WTC11 (cell line): ENCODE results near the gene MRPS14. TPM values are rescaled to one million over a fixed set of nuclear protein-coding genes. Genes with fewer than 3 reads are reported as not detected.

Source experiments
- ATAC-seq: fragments of 200-7000 bp; cut with Tn5 transposase; 2 replicates; pipeline ENCODE4 v1.10.0; 2021; ENCODE audit warnings: mild to moderate bottlenecking, moderate library complexity
- CTCF ChIA-PET: fragments of 300-600 bp; sonication (Branson Sonifier 250); formaldehyde crosslinking; loops from one replicate; lab custom pipeline; 2021; ENCODE audit warnings: antibody characterized with exemption; lab: Charles Lee
- POLR2A ChIA-PET: fragments of 350-600 bp; sonication (Branson Sonifier 250); formaldehyde crosslinking; loops from one replicate; lab custom pipeline; 2021; ENCODE audit warnings: antibody characterized with exemption; lab: Charles Lee
- DNase-seq: peaks from one replicate; pipeline ENCODE4 v3.0.0; 2021; ENCODE audit warnings: low spot score
- H3K27ac Mint-ChIP-seq: 2 replicates; pipeline ENCODE4 v1.8.0; 2021; ENCODE audit warnings: mixed read lengths
- H3K27me3 Mint-ChIP-seq: 2 replicates; pipeline ENCODE4 v1.8.0; 2021; ENCODE audit warnings: low read depth, mild to moderate bottlenecking, moderate library complexity, mixed read lengths
- H3K36me3 Mint-ChIP-seq: 2 replicates; pipeline ENCODE4 v1.8.0; 2021; ENCODE audit warnings: mixed read lengths
- H3K4me1 Mint-ChIP-seq: 2 replicates; pipeline ENCODE4 v1.8.0; 2022; ENCODE audit warnings: mixed read lengths
- H3K4me3 Mint-ChIP-seq: 2 replicates; pipeline ENCODE4 v1.8.0; 2021; ENCODE audit warnings: mild to moderate bottlenecking, moderate library complexity, mixed read lengths
- H3K9me3 Mint-ChIP-seq: 2 replicates; pipeline ENCODE4 v1.8.0; 2021; ENCODE audit warnings: mixed read lengths
- EMX1 ChIP-seq: fragments of 250-450 bp; sonication (Bioruptor Pico); IDR thresholded peaks from 2 replicates; pipeline ENCODE4 v1.8.0; 2021; ENCODE audit warnings: mild to moderate bottlenecking
- ESRRA ChIP-seq: sonication (generic); formaldehyde crosslinking; IDR thresholded peaks from 2 replicates; pipeline ENCODE4 v1.8.1; 2022; ENCODE audit warnings: mild to moderate bottlenecking, missing genetic modification reagents, borderline replicate concordance
- FOXJ3 ChIP-seq: sonication (generic); formaldehyde crosslinking; IDR thresholded peaks from 2 replicates; pipeline ENCODE4 v1.9.0; 2021; ENCODE audit warnings: missing genetic modification reagents, mild to moderate bottlenecking, borderline replicate concordance
- HMGA2 ChIP-seq: fragments of 250-450 bp; sonication (Bioruptor Pico); IDR thresholded peaks from 2 replicates; pipeline ENCODE4 v1.4.0; 2021; ENCODE audit warnings: mild to moderate bottlenecking, moderate library complexity
- NFATC4 ChIP-seq: fragments of 250-450 bp; sonication (Bioruptor Pico); IDR thresholded peaks from 2 replicates; pipeline ENCODE4 v1.9.0; 2021; ENCODE audit warnings: mild to moderate bottlenecking
- NR2C2 ChIP-seq: sonication (generic); formaldehyde crosslinking; IDR thresholded peaks from 2 replicates; pipeline ENCODE4 v1.8.0; 2022; ENCODE audit warnings: mild to moderate bottlenecking, missing genetic modification reagents
- USF2 ChIP-seq: sonication (generic); formaldehyde crosslinking; IDR thresholded peaks from 2 replicates; pipeline ENCODE4 v1.8.1; 2023; ENCODE audit warnings: mild to moderate bottlenecking, missing genetic modification reagents, moderate library complexity
- ZBTB21 ChIP-seq: sonication (generic); formaldehyde crosslinking; IDR thresholded peaks from 2 replicates; pipeline ENCODE4 v1.8.1; 2023; ENCODE audit warnings: mild to moderate bottlenecking, missing genetic modification reagents, borderline replicate concordance
- ZNF121 ChIP-seq: sonication (generic); formaldehyde crosslinking; IDR thresholded peaks from 2 replicates; pipeline ENCODE4 v1.8.0; 2023; ENCODE audit warnings: missing genetic modification reagents
- ZNF416 ChIP-seq: fragments of 250-450 bp; sonication (Bioruptor Pico); IDR thresholded peaks from 2 replicates; pipeline ENCODE4 v1.9.0; 2021; ENCODE audit warnings: mild to moderate bottlenecking, inconsistent platforms
- ZNF423 ChIP-seq: fragments of 250-450 bp; sonication (Bioruptor Pico); IDR thresholded peaks from 2 replicates; pipeline ENCODE4 v2.1.2; 2022; ENCODE audit warnings: mild to moderate bottlenecking, moderate library complexity
- total RNA-seq: library from RNA; stranded (reverse); gene quantifications from 3 replicates; pipeline ENCODE4 v1.2.3, GENCODE V29; 2021
- TF ChIP-seq, protein P1 (sequence below): fragments of 250-450 bp; sonication (Bioruptor Pico); conservative IDR thresholded peaks from 2 replicates; pipeline ENCODE4 v1.9.0; 2021; ENCODE audit warnings: mild to moderate bottlenecking
- TF ChIP-seq, protein P2 (sequence below): sonication (generic); formaldehyde crosslinking; conservative IDR thresholded peaks from 2 replicates; pipeline ENCODE4 v1.8.1; 2023; ENCODE audit warnings: mild to moderate bottlenecking, low read depth, missing genetic modification reagents, moderate library complexity
- TF ChIP-seq, protein P3 (sequence below): fragments of 250-450 bp; sonication (Bioruptor Pico); IDR thresholded peaks from 2 replicates; pipeline ENCODE4 v1.8.0; 2021; ENCODE audit warnings: mild to moderate bottlenecking
- TF ChIP-seq, protein P4 (sequence below): sonication (generic); formaldehyde crosslinking; IDR thresholded peaks from 2 replicates; pipeline ENCODE4 v1.8.1; 2022; ENCODE audit warnings: mild to moderate bottlenecking, missing genetic modification reagents, moderate library complexity, borderline replicate concordance
- TF ChIP-seq, protein P5 (sequence below): fragments of 250-450 bp; sonication (Bioruptor Pico); IDR thresholded peaks from 2 replicates; pipeline ENCODE4 v1.9.0; 2021; ENCODE audit warnings: mild to moderate bottlenecking, borderline replicate concordance
- TF ChIP-seq, protein P6 (sequence below): sonication (generic); formaldehyde crosslinking; IDR thresholded peaks from 2 replicates; pipeline ENCODE4 v1.8.0; 2023; ENCODE audit warnings: missing genetic modification reagents, mild to moderate bottlenecking, borderline replicate concordance

Gene MRPS14
- total RNA-seq, 1 experiment from 2014 or later: 30.4 TPM

GRCh38 chr1:174971466-174971865 is 51.8 kb downstream of the MRPS14 start (continued):
- TF ChIP-seq, protein P1, sequence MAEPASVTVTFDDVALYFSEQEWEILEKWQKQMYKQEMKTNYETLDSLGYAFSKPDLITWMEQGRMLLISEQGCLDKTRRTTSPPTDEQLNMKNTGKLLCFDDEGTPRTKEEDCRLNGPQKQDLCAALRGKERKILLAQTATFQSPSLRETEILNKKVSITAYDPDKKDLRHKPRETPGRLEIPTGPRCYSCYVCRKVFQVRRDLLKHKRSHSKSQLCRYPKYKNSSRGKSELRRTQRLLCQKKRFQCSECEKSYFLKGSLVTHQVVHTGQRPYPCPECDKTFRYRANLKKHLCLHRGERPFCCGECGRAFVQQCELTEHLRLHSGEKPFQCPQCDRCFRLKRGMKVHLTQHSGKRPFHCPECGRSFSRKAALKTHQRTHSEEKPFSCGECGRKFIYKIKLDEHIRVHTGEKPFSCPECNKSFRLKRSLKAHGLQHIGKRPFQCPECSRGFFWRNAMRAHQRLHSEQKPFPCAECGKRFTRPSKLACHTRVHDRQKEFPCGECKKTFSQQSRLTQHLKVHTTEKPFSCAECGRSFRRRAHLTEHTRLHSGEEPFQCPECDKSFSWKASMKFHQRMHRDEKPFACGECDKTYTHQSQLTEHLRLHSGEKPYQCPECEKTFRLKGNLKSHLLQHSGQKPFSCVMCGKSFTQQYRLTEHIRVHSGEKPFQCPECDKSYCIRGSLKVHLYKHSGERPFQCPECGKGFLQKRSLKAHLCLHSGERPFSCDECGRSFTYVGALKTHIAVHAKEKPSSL: no peak
- no peak; the same call in 1 of the 2 replicates for TF ChIP-seq HMGA2 (CRISPR knock-in tag)
- TF ChIP-seq, protein P2, sequence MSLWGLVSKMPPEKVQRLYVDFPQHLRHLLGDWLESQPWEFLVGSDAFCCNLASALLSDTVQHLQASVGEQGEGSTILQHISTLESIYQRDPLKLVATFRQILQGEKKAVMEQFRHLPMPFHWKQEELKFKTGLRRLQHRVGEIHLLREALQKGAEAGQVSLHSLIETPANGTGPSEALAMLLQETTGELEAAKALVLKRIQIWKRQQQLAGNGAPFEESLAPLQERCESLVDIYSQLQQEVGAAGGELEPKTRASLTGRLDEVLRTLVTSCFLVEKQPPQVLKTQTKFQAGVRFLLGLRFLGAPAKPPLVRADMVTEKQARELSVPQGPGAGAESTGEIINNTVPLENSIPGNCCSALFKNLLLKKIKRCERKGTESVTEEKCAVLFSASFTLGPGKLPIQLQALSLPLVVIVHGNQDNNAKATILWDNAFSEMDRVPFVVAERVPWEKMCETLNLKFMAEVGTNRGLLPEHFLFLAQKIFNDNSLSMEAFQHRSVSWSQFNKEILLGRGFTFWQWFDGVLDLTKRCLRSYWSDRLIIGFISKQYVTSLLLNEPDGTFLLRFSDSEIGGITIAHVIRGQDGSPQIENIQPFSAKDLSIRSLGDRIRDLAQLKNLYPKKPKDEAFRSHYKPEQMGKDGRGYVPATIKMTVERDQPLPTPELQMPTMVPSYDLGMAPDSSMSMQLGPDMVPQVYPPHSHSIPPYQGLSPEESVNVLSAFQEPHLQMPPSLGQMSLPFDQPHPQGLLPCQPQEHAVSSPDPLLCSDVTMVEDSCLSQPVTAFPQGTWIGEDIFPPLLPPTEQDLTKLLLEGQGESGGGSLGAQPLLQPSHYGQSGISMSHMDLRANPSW: no peak
- TF ChIP-seq, protein P3, sequence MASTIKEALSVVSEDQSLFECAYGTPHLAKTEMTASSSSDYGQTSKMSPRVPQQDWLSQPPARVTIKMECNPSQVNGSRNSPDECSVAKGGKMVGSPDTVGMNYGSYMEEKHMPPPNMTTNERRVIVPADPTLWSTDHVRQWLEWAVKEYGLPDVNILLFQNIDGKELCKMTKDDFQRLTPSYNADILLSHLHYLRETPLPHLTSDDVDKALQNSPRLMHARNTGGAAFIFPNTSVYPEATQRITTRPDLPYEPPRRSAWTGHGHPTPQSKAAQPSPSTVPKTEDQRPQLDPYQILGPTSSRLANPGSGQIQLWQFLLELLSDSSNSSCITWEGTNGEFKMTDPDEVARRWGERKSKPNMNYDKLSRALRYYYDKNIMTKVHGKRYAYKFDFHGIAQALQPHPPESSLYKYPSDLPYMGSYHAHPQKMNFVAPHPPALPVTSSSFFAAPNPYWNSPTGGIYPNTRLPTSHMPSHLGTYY (CRISPR knock-in tag): no peak
- TF ChIP-seq, all 79 proteins: peak for 0

- Mint-ChIP-seq H3K9me3 (no peaks in the 10 kb centered on the region), H3K36me3 (peaks cover 45% of the 10 kb centered on the region), H3K4me1 (peaks cover 13% of the 10 kb centered on the region), H3K27me3 (no peaks in the 10 kb centered on the region), H3K4me3 (no peak overlapping the region), H3K27ac (no peak overlapping the region)
- DNase-seq: no peak
- ChIA-PET POLR2A (no interaction called here), CTCF (no interaction called here)
- no peak for ATAC-seq
- TF ChIP-seq, protein P4, sequence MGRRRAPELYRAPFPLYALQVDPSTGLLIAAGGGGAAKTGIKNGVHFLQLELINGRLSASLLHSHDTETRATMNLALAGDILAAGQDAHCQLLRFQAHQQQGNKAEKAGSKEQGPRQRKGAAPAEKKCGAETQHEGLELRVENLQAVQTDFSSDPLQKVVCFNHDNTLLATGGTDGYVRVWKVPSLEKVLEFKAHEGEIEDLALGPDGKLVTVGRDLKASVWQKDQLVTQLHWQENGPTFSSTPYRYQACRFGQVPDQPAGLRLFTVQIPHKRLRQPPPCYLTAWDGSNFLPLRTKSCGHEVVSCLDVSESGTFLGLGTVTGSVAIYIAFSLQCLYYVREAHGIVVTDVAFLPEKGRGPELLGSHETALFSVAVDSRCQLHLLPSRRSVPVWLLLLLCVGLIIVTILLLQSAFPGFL: no peak
- TF ChIP-seq ESRRA (CRISPR knock-in tag): no peak
- TF ChIP-seq ZNF416: no peak
- TF ChIP-seq EMX1 (CRISPR knock-in tag): no peak
- TF ChIP-seq ZBTB21: no peak
- TF ChIP-seq USF2 (CRISPR knock-in tag): no peak
- no peak for TF ChIP-seq NR2C2 (CRISPR knock-in tag)
- TF ChIP-seq, protein P3 (CRISPR knock-in tag): no peak
- no peak for TF ChIP-seq ZNF423 (CRISPR knock-in tag)
- TF ChIP-seq, protein P5, sequence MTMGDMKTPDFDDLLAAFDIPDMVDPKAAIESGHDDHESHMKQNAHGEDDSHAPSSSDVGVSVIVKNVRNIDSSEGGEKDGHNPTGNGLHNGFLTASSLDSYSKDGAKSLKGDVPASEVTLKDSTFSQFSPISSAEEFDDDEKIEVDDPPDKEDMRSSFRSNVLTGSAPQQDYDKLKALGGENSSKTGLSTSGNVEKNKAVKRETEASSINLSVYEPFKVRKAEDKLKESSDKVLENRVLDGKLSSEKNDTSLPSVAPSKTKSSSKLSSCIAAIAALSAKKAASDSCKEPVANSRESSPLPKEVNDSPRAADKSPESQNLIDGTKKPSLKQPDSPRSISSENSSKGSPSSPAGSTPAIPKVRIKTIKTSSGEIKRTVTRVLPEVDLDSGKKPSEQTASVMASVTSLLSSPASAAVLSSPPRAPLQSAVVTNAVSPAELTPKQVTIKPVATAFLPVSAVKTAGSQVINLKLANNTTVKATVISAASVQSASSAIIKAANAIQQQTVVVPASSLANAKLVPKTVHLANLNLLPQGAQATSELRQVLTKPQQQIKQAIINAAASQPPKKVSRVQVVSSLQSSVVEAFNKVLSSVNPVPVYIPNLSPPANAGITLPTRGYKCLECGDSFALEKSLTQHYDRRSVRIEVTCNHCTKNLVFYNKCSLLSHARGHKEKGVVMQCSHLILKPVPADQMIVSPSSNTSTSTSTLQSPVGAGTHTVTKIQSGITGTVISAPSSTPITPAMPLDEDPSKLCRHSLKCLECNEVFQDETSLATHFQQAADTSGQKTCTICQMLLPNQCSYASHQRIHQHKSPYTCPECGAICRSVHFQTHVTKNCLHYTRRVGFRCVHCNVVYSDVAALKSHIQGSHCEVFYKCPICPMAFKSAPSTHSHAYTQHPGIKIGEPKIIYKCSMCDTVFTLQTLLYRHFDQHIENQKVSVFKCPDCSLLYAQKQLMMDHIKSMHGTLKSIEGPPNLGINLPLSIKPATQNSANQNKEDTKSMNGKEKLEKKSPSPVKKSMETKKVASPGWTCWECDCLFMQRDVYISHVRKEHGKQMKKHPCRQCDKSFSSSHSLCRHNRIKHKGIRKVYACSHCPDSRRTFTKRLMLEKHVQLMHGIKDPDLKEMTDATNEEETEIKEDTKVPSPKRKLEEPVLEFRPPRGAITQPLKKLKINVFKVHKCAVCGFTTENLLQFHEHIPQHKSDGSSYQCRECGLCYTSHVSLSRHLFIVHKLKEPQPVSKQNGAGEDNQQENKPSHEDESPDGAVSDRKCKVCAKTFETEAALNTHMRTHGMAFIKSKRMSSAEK (CRISPR knock-in tag): no peak
- TF ChIP-seq, protein P6, sequence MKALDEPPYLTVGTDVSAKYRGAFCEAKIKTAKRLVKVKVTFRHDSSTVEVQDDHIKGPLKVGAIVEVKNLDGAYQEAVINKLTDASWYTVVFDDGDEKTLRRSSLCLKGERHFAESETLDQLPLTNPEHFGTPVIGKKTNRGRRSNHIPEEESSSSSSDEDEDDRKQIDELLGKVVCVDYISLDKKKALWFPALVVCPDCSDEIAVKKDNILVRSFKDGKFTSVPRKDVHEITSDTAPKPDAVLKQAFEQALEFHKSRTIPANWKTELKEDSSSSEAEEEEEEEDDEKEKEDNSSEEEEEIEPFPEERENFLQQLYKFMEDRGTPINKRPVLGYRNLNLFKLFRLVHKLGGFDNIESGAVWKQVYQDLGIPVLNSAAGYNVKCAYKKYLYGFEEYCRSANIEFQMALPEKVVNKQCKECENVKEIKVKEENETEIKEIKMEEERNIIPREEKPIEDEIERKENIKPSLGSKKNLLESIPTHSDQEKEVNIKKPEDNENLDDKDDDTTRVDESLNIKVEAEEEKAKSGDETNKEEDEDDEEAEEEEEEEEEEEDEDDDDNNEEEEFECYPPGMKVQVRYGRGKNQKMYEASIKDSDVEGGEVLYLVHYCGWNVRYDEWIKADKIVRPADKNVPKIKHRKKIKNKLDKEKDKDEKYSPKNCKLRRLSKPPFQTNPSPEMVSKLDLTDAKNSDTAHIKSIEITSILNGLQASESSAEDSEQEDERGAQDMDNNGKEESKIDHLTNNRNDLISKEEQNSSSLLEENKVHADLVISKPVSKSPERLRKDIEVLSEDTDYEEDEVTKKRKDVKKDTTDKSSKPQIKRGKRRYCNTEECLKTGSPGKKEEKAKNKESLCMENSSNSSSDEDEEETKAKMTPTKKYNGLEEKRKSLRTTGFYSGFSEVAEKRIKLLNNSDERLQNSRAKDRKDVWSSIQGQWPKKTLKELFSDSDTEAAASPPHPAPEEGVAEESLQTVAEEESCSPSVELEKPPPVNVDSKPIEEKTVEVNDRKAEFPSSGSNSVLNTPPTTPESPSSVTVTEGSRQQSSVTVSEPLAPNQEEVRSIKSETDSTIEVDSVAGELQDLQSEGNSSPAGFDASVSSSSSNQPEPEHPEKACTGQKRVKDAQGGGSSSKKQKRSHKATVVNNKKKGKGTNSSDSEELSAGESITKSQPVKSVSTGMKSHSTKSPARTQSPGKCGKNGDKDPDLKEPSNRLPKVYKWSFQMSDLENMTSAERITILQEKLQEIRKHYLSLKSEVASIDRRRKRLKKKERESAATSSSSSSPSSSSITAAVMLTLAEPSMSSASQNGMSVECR: no peak
- no peak for TF ChIP-seq FOXJ3
- TF ChIP-seq ZNF121 (CRISPR knock-in tag): no peak
- TF ChIP-seq NFATC4 (CRISPR knock-in tag): no peak
Observed at GRCh38 chr1:174969977-174970376, 53.2 kb downstream of the MRPS14 start.
